H1 (cell line): Measurements from ENCODE around the gene GADD45A. TPM values are rescaled to one million over a fixed set of nuclear protein-coding genes. Genes with fewer than 3 reads are reported as not detected.
A peak's percentile ranks its signal among the peaks of the same experiment; 100 is the strongest.

ENCODE experiments used
- GTF2F1 ChIP-seq: IDR thresholded peaks from 2 replicates; pipeline ENCODE4 v1.6.1; 2012; ENCODE audit warnings: low read depth, low read length, improper control_type of control experiment, borderline replicate concordance
- JUND ChIP-seq: IDR thresholded peaks from 2 replicates; pipeline ENCODE4 v1.6.1; 2011; ENCODE audit warnings: mild to moderate bottlenecking, improper control_type of control experiment, low read length
- KDM1A ChIP-seq: fragments of 200-600, 300-600 bp; sonication (generic); IDR thresholded peaks from 2 replicates; pipeline ENCODE4 v1.7.1; 2016; ENCODE audit warnings: mild to moderate bottlenecking, low read length, borderline replicate concordance
- MAFK ChIP-seq: IDR thresholded peaks from 2 replicates; pipeline ENCODE4 v1.6.1; 2012; ENCODE audit warnings: low read depth, mild to moderate bottlenecking, improper control_type of control experiment, low read length
- MAX ChIP-seq: IDR thresholded peaks from 2 replicates; pipeline ENCODE4 v1.6.1; 2012; ENCODE audit warnings: inconsistent platforms
- POLR2A ChIP-seq, 2 experiments: IDR thresholded peaks; 1 replicate in 1 of 2; 2 replicates in 1 of 2; pipeline ENCODE4 v1.6.1; 2011; ENCODE audit warnings: low read depth in 2 of 2, low read length in 2 of 2, mild to moderate bottlenecking in 2 of 2; ENCODE audit errors: control extremely low read depth in 1 of 2
- POLR2AphosphoS5 ChIP-seq: IDR thresholded peaks from 2 replicates; pipeline ENCODE4 v1.6.1; 2011; ENCODE audit warnings: low read depth, low read length
- TAF1 ChIP-seq: IDR thresholded peaks from 2 replicates; pipeline ENCODE4 v1.6.1; 2011; ENCODE audit warnings: mild to moderate bottlenecking, low read depth, low read length
- TAF7 ChIP-seq: optimal IDR thresholded peaks from 2 replicates; pipeline ENCODE3; 2011; ENCODE audit warnings: low read depth, mild to moderate bottlenecking, inconsistent platforms, low read length, moderate library complexity, borderline replicate concordance
- TBP ChIP-seq: IDR thresholded peaks from 2 replicates; pipeline ENCODE4 v1.6.1; 2011; ENCODE audit warnings: low read depth, low read length, improper control_type of control experiment
- polyA plus RNA-seq, 7 experiments: library from polyadenylated mRNA; depleted of rRNA in 3 of 7; stranded (reverse) in 5 of 7; unstranded in 2 of 7; fragments of >200 nt in 5 of 7; fragments of 200-250 nt in 2 of 7; gene quantifications; 1 replicate in 5 of 7; 2 replicates in 1 of 7; 4 replicates in 1 of 7; pipeline versions ENCODE4 v1.2.1 to v1.2.3, GENCODE V29; 2011 to 2013; ENCODE audit warnings: missing spikeins in 2 of 7, mixed read lengths in 2 of 7
- total RNA-seq: library from RNA; stranded (reverse); fragmentation: NEBNext Ultra II Directional; extraction: Animal tissue kit (Norgen Biotek cat#: 25700); gene quantifications from 2 replicates; pipeline ENCODE4 v1.2.1, GENCODE V29; 2021
- TF ChIP-seq, protein P1 (sequence below), 3 experiments: IDR thresholded peaks; 1 replicate in 2 of 3; 2 replicates in 1 of 3; pipeline versions ENCODE4 v1.5.1 to v1.6.1; 2011; ENCODE audit warnings: low read length in 3 of 3, mild to moderate bottlenecking in 3 of 3, inconsistent platforms in 2 of 3, low read depth in 1 of 3, moderate library complexity in 1 of 3; ENCODE audit not compliant: insufficient read depth in 1 of 3; ENCODE audit errors: control extremely low read depth in 1 of 3
- TF ChIP-seq, protein P2 (sequence below): IDR thresholded peaks from 2 replicates; pipeline ENCODE4 v1.6.1; 2012; ENCODE audit warnings: inconsistent platforms

GADD45A gene
- total and polyA plus RNA-seq, 2 of the 8 experiments (the other 6 are each of a cell fraction or from before 2014, with no cell fraction given): 7.6 to 15.6 TPM

DNA sequence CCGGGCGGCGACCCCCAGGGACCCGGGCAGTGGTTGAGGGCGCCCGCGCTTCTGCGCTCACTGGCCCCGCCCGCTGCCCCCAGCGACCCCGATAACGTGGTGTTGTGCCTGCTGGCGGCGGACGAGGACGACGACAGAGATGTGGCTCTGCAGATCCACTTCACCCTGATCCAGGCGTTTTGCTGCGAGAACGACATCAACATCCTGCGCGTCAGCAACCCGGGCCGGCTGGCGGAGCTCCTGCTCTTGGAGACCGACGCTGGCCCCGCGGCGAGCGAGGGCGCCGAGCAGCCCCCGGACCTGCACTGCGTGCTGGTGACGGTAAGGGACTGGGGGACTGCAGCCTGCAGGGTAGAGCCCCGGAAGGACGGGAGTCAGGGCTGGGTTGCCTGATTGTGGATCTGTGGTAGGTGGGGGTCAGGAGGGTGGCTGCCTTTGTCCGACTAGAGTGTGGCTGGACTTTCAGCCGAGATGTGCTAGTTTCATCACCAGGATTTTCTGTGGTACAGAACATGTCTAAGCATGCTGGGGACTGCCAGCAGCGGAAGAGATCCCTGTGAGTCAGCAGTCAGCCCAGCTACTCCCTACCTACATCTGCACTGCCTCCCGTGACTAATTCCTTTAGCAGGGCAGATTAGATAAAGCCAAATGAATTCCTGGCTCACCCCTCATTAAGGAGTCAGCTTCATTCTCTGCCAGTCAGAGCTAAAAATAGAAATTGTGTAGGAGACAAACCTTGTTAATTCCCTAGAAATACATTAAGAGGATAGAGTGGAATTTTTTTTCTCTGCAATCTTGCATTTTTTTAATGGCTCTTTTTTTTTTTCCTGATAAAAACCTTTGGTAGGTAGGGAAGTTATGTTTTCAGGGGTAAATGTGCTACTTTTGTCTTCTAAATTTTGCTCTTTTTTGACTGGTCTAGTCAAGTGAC is 1.5 kb downstream of the GADD45A start (continued):
- TF ChIP-seq GTF2F1 (no peak), KDM1A (no peak), MAX (peak; percentile 36; the same call in 1 of the 2 replicates), JUND (0 out of 2 replicates have a peak, but pooled peaks have one; percentile 5), POLR2AphosphoS5 (0 out of 2 replicates have a peak, but pooled peaks have one; percentile 13), POLR2A (IDR thresholded peaks at IDR 0.05; ENCODE audit: control extremely low read depth in 1 of 2, low read depth in 2 of 2, low read length in 2 of 2) (peak in 1 of 2 experiments; percentile 32; a peak in 1 of 3 replicates), TBP (peak; percentile 9; the same call in 1 of the 2 replicates), TAF7 (peak; percentile 62), TAF1 (0 out of 2 replicates have a peak, but pooled peaks have one; percentile 33), MAFK (peak; percentile 46; the same call in 1 of the 2 replicates)
- TF ChIP-seq, protein P1, sequence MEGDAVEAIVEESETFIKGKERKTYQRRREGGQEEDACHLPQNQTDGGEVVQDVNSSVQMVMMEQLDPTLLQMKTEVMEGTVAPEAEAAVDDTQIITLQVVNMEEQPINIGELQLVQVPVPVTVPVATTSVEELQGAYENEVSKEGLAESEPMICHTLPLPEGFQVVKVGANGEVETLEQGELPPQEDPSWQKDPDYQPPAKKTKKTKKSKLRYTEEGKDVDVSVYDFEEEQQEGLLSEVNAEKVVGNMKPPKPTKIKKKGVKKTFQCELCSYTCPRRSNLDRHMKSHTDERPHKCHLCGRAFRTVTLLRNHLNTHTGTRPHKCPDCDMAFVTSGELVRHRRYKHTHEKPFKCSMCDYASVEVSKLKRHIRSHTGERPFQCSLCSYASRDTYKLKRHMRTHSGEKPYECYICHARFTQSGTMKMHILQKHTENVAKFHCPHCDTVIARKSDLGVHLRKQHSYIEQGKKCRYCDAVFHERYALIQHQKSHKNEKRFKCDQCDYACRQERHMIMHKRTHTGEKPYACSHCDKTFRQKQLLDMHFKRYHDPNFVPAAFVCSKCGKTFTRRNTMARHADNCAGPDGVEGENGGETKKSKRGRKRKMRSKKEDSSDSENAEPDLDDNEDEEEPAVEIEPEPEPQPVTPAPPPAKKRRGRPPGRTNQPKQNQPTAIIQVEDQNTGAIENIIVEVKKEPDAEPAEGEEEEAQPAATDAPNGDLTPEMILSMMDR (IDR thresholded peaks at IDR 0.05; ENCODE audit: control extremely low read depth in 1 of 3, insufficient read depth in 1 of 3, low read depth in 1 of 3, low read length in 3 of 3): 0 out of 4 replicates have a peak, but pooled peaks of 1 of the 3 experiments have one; percentile 8
- TF ChIP-seq, protein P2, sequence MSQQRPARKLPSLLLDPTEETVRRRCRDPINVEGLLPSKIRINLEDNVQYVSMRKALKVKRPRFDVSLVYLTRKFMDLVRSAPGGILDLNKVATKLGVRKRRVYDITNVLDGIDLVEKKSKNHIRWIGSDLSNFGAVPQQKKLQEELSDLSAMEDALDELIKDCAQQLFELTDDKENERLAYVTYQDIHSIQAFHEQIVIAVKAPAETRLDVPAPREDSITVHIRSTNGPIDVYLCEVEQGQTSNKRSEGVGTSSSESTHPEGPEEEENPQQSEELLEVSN: peak; percentile 26; the same call in 1 of the 2 replicates
